ENCODE data around the gene KCNE1. TPM values are rescaled to one million over a fixed set of nuclear protein-coding genes. Genes with fewer than 3 reads are reported as not detected.

Gene KCNE1
- total and polyA plus RNA-seq, 10 of the 15 experiments (the other 5 are each of a cell fraction or from before 2014, with no cell fraction given) = 0.06 to 0.18 (median 0.09) TPM; not detected in 5

- H3K4me2 ChIP-seq (ENCODE audit: control insufficient read depth, insufficient read depth) = no peak overlapping the region
- H3K9ac ChIP-seq (ENCODE audit: control insufficient read depth, insufficient read depth, low read length) = no peak overlapping the region
- FAIRE-seq (no peak), DNase-seq (ENCODE audit: low read depth, low spot score) (no peak), ATAC-seq (no peak)
- 87% methylated on average over 5 of the region's 5 CpGs for WGBS (ENCODE audit: insufficient coverage, insufficient replicate concordance, low lambda C conversion rate, missing lambda C conversion rate)
- H2AFZ ChIP-seq (ENCODE audit: control insufficient read depth, low read depth, low read length) = no peak overlapping the region
- peaks cover 22% of the 10 kb centered on the region for H3K4me1 ChIP-seq (ENCODE audit: control insufficient read depth, insufficient read depth, low read length)
- ChIA-PET POLR2A (no interaction called here), CTCF (interaction anchor here (0.8 to 1.1 kb wide), 2 partner anchors 14 to 42 kb away, joined by 3 to 4 read pairs; no protein-coding TSS in a partner anchor), RAD21 (ENCODE audit: unreplicated experiment) (no interaction called here), SMC1A (ENCODE audit: uncharacterized antibody, unreplicated experiment) (interaction anchor here (1.4 kb wide), 1 partner anchor 14 kb away, joined by 5 read pairs; no protein-coding TSS in a partner anchor)
- peaks cover 2% of the 10 kb centered on the region; the same call in 1 of the 3 replicates for H3K9me3 ChIP-seq (replicated peaks; ENCODE audit: control insufficient read depth, insufficient read depth, low read length)
- in situ Hi-C loops (cut with MboI) (no loop called here), intact Hi-C loops (cut with micrococcal nuclease; ENCODE audit: unreplicated experiment) (no loop called here)
- no TSS peak for BruUV-seq (replicated peaks)
- TF ChIP-seq NFYA (IDR thresholded peaks at IDR 0.05; ENCODE audit: borderline replicate concordance, low read depth, low read length) (no peak), RBBP5 (conservative IDR thresholded peaks at IDR 0.05) (no peak), ATF7 (IDR thresholded peaks at IDR 0.05; ENCODE audit: low read depth) (no peak), CHD1 (IDR thresholded peaks at IDR 0.05; ENCODE audit: low read depth, low read length) (no peak), ZBTB33 (IDR thresholded peaks at IDR 0.05) (no peak), NR2C1 (IDR thresholded peaks at IDR 0.05) (no peak), TBL1XR1 (IDR thresholded peaks at IDR 0.05; ENCODE audit: low read depth, low read length) (no peak), USF2 (IDR thresholded peaks at IDR 0.05; ENCODE audit: borderline replicate concordance, low read depth, low read length) (no peak)
- TF ChIP-seq, protein P1, sequence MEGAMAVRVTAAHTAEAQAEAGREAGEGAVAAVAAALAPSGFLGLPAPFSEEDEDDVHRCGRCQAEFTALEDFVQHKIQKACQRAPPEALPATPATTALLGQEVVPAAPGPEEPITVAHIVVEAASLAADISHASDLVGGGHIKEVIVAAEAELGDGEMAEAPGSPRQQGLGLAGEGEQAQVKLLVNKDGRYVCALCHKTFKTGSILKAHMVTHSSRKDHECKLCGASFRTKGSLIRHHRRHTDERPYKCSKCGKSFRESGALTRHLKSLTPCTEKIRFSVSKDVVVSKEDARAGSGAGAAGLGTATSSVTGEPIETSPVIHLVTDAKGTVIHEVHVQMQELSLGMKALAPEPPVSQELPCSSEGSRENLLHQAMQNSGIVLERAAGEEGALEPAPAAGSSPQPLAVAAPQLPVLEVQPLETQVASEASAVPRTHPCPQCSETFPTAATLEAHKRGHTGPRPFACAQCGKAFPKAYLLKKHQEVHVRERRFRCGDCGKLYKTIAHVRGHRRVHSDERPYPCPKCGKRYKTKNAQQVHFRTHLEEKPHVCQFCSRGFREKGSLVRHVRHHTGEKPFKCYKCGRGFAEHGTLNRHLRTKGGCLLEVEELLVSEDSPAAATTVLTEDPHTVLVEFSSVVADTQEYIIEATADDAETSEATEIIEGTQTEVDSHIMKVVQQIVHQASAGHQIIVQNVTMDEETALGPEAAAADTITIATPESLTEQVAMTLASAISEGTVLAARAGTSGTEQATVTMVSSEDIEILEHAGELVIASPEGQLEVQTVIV (IDR thresholded peaks at IDR 0.05; ENCODE audit: borderline replicate concordance, partially characterized antibody) = no peak
- TF ChIP-seq, protein P2, sequence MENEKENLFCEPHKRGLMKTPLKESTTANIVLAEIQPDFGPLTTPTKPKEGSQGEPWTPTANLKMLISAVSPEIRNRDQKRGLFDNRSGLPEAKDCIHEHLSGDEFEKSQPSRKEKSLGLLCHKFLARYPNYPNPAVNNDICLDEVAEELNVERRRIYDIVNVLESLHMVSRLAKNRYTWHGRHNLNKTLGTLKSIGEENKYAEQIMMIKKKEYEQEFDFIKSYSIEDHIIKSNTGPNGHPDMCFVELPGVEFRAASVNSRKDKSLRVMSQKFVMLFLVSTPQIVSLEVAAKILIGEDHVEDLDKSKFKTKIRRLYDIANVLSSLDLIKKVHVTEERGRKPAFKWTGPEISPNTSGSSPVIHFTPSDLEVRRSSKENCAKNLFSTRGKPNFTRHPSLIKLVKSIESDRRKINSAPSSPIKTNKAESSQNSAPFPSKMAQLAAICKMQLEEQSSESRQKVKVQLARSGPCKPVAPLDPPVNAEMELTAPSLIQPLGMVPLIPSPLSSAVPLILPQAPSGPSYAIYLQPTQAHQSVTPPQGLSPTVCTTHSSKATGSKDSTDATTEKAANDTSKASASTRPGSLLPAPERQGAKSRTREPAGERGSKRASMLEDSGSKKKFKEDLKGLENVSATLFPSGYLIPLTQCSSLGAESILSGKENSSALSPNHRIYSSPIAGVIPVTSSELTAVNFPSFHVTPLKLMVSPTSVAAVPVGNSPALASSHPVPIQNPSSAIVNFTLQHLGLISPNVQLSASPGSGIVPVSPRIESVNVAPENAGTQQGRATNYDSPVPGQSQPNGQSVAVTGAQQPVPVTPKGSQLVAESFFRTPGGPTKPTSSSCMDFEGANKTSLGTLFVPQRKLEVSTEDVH (IDR thresholded peaks at IDR 0.05; ENCODE audit: low read depth, partially characterized antibody) = no peak
- TF ChIP-seq, protein P3, sequence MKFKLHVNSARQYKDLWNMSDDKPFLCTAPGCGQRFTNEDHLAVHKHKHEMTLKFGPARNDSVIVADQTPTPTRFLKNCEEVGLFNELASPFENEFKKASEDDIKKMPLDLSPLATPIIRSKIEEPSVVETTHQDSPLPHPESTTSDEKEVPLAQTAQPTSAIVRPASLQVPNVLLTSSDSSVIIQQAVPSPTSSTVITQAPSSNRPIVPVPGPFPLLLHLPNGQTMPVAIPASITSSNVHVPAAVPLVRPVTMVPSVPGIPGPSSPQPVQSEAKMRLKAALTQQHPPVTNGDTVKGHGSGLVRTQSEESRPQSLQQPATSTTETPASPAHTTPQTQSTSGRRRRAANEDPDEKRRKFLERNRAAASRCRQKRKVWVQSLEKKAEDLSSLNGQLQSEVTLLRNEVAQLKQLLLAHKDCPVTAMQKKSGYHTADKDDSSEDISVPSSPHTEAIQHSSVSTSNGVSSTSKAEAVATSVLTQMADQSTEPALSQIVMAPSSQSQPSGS (IDR thresholded peaks at IDR 0.05; ENCODE audit: low read length) = no peak
- H3K79me2 ChIP-seq (ENCODE audit: control insufficient read depth, insufficient read depth, low read length) = no peaks in the 10 kb centered on the region; the same call in 1 of the 2 replicates
- H3K4me3 ChIP-seq = no peak overlapping the region
- H3K27me3 ChIP-seq (replicated peaks in 1 of 2; ENCODE audit: control insufficient read depth in 2 of 2, insufficient read depth in 2 of 2, low read length in 1 of 2) = no peaks in the 10 kb centered on the region
- H3K27ac ChIP-seq (ENCODE audit: control insufficient read depth, insufficient read depth) = no peak overlapping the region
- H3K36me3 ChIP-seq (ENCODE audit: control insufficient read depth in 2 of 2, insufficient read depth in 2 of 2, low read length in 1 of 2) = no peaks in the 10 kb centered on the region
- no peaks in the 10 kb centered on the region for H4K20me1 ChIP-seq (ENCODE audit: control insufficient read depth, insufficient read depth)
Observed at GRCh38 chr21:34540206-34540605, 28.2 kb upstream of the KCNE1 start.

All from GM12878 (cell line).